Measurements from ENCODE around the gene DTX1.
"Not testable (repeated sequence)": the region's sequence is repeated elsewhere in the genome, so short reads cannot be mapped to it uniquely, and the experiment has no call there.

The DTX1 gene

GRCh38 chr12:113137861-113138783, 81.6 kb downstream of the DTX1 start:
- DNase-seq, result no peak

GRCh38 chr12:113138826-113139225, 82.3 kb downstream of the DTX1 start:
- DNase-seq, result no peak

- DNase-seq, result no peak
Measured at GRCh38 chr12:113140706-113141105, 84.2 kb downstream of the DTX1 start.

GRCh38 chr12:113141716-113142115, 85.2 kb downstream of the DTX1 start:
- DNase-seq, result not testable (repeated sequence)

- no peak for DNase-seq
Measured at GRCh38 chr12:113142173-113142885, 85.8 kb downstream of the DTX1 start.

GRCh38 chr12:113142886-113143332, 86.4 kb downstream of the DTX1 start:
- DNase-seq, result no peak

- no peak for DNase-seq
Measured at GRCh38 chr12:113143959-113144358, 87.4 kb downstream of the DTX1 start.

GRCh38 chr12:113144806-113145205, 88.3 kb downstream of the DTX1 start:
- DNase-seq, result no peak

- DNase-seq, result no peak
Measured at GRCh38 chr12:113145720-113146551, 89.4 kb downstream of the DTX1 start.

- no peak for DNase-seq
Measured at GRCh38 chr12:113146999-113147398, 90.5 kb downstream of the DTX1 start.
